Inflammatory macrophage treated with lipopolysaccharide for 1 hour (primary cell): ENCODE data around the gene TACR2.

Experiments
- DNase-seq, 2 donors: peaks; one replicate each; pipeline ENCODE4 v3.0.0-alpha.2; 2020 to 2022

TACR2 gene

DNA sequence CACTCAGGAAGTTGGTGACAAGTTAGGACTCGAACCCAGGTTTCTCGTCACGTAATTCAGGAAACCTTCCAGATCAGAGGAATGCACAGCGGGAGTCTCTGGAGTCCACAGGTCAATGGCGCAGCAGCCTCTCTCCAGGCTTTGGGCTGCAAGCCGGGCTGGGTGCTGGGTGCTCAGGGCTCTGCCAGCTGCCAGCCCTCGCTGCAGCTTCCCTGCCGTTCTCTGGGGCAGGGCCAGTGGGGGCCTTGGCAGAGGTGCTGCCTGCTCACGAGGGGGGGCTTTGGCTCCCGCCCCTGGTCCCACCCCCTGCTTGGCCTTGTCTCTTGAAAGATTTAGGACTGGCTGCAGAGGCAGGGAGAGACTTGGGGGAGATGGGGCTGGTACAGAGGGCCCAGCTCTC is at the start of gene TACR2:
Gene TACR2, minus strand, starts transcription at position 224 of the 400 bp plus-strand sequence. CDS start 595 bp downstream, outside the sequence.
- no peak for DNase-seq

GRCh38 chr10:69466158-69466490 is 49.4 kb upstream of the TACR2 start:
- DNase-seq, result no peak

GRCh38 chr10:69465457-69466157 is 48.9 kb upstream of the TACR2 start:
- DNase-seq, result no peak

DNA sequence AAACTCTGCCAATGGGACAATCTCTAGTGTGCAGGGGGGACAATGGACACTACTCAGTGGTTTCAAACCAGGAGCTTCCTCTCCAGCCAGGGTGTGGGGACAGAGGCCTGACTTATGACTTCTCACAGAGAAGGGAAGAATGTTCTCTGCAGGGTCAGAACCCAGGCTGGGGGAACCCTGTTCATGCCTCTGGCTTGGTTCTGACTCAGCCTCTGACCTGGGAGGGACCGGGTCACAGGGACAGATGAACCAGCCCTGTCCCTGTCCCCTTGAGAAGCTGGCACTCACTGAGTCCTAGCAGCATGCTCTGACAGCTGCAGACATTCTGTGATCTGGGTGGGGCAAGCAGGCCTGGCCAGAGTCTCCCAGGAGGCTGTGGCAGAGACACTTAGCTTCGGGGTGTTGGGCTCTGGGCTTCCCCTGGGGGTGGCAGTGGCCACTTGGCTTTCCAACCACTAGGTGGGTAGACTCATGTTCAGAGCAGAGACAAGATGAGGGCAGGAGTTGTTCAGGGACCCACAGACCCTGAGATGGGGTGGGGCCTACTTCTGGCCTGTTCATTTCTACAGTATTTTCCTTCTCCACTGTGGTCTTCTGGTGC is 48.2 kb upstream of the TACR2 start:
- DNase-seq, result peak; percentile 50 to 64

DNA sequence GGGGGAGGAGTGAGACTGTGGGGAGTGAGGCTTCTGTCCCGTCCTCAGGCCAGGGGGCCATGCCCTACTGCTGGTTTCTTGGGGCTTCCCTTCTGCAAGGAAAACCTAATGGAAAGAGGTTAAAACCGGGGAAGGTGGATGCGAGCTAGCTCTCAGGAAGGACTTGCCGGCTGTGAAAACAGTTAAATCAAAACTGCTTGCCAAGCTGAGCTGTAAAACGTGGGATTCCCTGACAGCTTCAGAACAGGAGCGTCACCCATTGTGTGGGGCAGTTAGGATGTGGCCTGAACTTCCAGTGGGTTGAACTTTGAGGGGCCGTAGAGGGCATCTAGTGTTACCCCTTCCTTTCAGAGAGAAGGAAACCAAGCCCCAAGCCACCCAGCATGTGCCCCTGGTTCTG is 47.7 kb upstream of the TACR2 start:
- no peak for DNase-seq

DNA sequence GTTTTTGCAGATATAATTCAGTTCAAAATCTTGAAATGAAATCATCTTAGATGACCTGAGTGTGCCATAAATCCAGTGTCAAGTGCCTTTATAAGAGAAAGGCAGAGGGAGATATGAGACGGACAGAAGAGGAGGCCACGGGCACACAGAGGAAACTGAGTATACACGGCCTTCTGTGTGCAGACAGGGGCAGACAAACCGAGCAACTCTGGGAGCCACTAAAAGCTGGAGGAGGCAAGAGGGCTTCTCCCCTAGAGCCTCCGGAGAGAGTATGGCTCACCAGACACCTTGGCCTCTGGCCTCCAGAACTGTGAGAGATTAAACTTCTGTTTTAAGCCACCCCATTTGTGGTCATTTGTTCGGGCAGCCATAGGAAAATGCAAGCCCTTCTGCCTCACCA is 47.2 kb upstream of the TACR2 start:
- DNase-seq, result no peak

- peak; percentile 40 to 79 for DNase-seq
Measured at GRCh38 chr10:69461243-69462025, 44.7 kb upstream of the TACR2 start.

GRCh38 chr10:69460576-69461242 is 44.0 kb upstream of the TACR2 start:
- no peak for DNase-seq

GRCh38 chr10:69459893-69460575 is 43.3 kb upstream of the TACR2 start:
- no peak for DNase-seq

GRCh38 chr10:69459101-69459790 is 42.5 kb upstream of the TACR2 start:
- DNase-seq, result no peak

GRCh38 chr10:69458430-69459100 is 41.8 kb upstream of the TACR2 start:
- DNase-seq, result peak; percentile 69 to 77

DNA sequence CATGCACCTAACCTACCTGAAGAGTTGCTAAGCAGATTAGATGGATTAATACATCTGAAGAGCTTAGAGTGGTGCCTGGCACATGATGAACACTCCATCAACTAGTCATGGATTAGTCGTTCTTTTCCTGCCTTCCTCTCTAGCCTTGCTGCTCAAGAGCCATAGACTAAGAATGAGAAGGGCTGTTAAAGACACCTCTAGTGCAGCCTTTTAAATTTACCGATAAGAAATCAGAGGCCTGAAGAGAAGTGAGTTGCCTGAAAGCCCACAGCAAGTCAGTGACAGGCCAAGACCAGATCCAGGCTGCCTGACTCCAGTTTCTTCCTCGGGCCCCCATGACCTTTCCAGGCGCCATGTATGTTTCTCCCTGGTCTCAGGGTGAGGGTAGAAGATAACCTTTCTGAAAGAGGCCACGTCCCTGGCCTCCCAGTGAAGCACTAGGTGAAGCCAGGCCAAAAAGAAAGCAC is 41.1 kb upstream of the TACR2 start:
- no peak for DNase-seq

DNA sequence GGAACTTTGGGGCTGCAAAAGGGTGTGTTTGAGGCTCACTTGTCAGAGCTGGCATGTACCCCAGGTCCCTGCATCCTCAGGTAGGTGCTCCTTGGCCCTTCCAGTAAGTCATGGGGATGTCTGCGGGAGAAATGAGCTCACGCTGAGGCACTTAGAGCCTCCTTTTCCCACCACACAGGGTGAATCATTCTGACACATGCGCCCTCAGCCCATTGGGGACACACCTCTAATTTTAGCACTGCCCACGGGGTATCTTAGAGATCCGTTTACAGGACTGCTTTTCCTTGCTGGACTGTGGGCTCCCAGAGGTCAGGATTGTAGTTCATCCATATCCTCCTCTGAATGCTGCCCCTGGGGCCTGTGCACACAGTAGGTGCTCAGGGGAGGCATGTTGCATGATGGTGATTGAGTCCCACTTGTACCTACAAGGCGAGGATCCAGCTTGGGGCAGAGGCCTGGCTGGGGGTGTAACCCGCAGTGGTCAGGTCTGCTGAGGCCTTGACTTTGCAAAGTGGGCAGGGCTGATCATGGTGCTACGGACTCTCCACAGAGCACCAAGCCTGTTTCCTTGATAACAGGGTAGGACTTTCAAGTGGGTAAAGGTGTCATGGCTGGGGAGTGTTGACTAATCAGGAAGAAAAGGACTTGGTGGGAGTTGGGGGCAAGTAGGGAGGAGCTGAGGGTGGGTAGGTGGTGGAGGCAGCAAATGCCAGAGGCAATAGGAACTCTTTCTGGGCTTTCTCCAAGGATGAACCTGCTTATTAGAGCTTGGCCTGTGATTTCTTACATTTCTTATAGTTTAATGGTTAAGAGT is 40.4 kb upstream of the TACR2 start:
- DNase-seq, result peak in 1 of 2 donors; percentile 41

- no peak for DNase-seq
Measured at GRCh38 chr10:69455006-69455763, 38.5 kb upstream of the TACR2 start.

DNA sequence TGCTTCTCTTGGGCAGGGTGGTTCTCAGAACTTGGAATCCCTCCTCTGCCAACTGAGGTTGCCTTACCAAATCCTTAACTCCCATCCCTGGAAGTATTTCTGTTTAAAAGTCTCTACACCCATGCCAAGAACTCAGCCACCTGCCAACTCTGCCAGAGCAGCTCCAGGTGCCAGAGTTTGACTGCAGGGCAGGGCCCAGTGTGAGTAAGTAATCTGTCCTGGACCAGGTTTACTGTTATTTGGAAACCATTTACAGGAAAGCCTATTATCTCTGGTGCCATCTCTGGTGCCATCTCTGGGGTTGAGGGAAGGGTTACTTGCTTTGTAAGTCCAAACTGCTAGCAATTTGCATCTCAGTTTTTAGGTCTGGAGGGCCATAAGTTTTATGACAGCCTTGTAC is 37.1 kb upstream of the TACR2 start:
- DNase-seq, result no peak

- DNase-seq, result no peak
Measured at GRCh38 chr10:69452676-69453415, 36.1 kb upstream of the TACR2 start.

GRCh38 chr10:69451784-69452251 is 35.1 kb upstream of the TACR2 start:
- no peak for DNase-seq

DNA sequence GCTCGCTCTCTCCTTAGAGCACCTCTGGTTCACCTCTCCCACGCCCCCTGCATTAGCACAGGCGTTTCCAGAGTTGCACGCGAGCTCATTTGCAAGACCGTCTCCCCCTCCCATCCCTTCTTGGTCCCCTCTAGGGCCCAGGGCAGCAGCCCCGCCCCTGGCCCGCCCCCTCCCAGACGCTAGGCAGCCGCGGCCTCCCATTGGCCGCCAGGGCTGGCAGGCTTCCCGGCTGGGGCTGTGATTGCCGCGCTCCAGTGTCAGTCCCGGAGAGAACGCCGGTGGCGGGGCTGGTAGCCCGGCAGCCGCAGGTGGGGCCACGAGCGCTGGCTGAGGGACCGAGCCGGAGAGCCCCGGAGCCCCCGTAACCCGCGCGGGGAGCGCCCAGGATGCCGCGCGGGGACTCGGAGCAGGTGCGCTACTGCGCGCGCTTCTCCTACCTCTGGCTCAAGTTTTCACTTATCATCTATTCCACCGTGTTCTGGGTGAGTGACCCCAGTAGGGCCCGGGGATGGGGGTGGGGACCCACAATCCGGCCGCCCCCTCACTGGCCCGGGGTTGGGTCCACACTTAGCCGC is 34.6 kb upstream of the TACR2 start, which contains the start of gene TSPAN15:
Gene TSPAN15, plus strand, starts transcription at position 257 of the 575 bp plus-strand sequence. Its CDS starts 130 bp downstream, at position 387.
- peak; percentile 72 to 82 for DNase-seq
